IMR-90 (cell line): ENCODE data around the gene AMPD3. TPM values are rescaled to one million over a fixed set of nuclear protein-coding genes. Genes with fewer than 3 reads are reported as not detected.

Experiments
- ATAC-seq: fragments of 200-7000 bp; cut with Tn5 transposase; 2 replicates; pipeline ENCODE4 v1.9.1; 2020; ENCODE audit warnings: low read depth, mild to moderate bottlenecking, moderate library complexity
- BruUV-seq: library from RNA; stranded (reverse); fragments of 400-500 nt; replicated peaks from 2 replicates; lab custom pipeline; 2021; lab: Mats Ljungman, UMichigan
- CTCF ChIA-PET: fragments of 300-600 bp; formaldehyde crosslinking; extraction: SDS; loops from one replicate; lab custom pipeline; 2021; ENCODE audit warnings: antibody characterized with exemption; lab: Yijun Ruan, JAX
- POLR2A ChIA-PET: fragments of 300-600 bp; sonication (Branson Sonifier 250); formaldehyde crosslinking; loops from one replicate; lab custom pipeline; 2022; ENCODE audit warnings: antibody characterized with exemption; ENCODE audit not compliant: unreplicated experiment; lab: Charles Lee
- DNase-seq: peaks from one replicate; pipeline ENCODE4 v3.0.0; 2013
- H2AFZ ChIP-seq: replicated peaks from 2 replicates; pipeline ENCODE3; 2013; ENCODE audit warnings: low read length, mild to moderate bottlenecking; ENCODE audit not compliant: poor library complexity
- H2AK5ac ChIP-seq: 2 replicates; pipeline ENCODE4 v1.6.1; 2013; ENCODE audit warnings: low read depth, low read length, inconsistent platforms
- H2AK9ac ChIP-seq: replicated peaks from 2 replicates; pipeline ENCODE3; 2013; ENCODE audit warnings: mild to moderate bottlenecking, low read depth, low read length, moderate library complexity; ENCODE audit not compliant: poor library complexity
- H2BK120ac ChIP-seq: 2 replicates; pipeline ENCODE4 v1.6.1; 2013; ENCODE audit warnings: low read depth, low read length, inconsistent platforms
- H2BK15ac ChIP-seq: 3 replicates; pipeline ENCODE4 v1.6.1; 2013; ENCODE audit warnings: low read depth, low read length, inconsistent platforms
- H2BK20ac ChIP-seq: 2 replicates; pipeline ENCODE4 v1.6.1; 2013; ENCODE audit warnings: low read depth, mild to moderate bottlenecking, inconsistent platforms, low read length, moderate library complexity
- H2BK5ac ChIP-seq: 2 replicates; pipeline ENCODE4 v1.6.1; 2013; ENCODE audit warnings: mild to moderate bottlenecking, low read depth, low read length, inconsistent platforms; ENCODE audit not compliant: poor library complexity, severe bottlenecking
- H3K14ac ChIP-seq: replicated peaks from 2 replicates; pipeline ENCODE4 v1.6.1; 2013; ENCODE audit warnings: low read depth, low read length, inconsistent platforms
- H3K18ac ChIP-seq: 2 replicates; pipeline ENCODE4 v1.6.1; 2013; ENCODE audit warnings: low read depth, low read length, control low read depth
- H3K23ac ChIP-seq: 2 replicates; pipeline ENCODE4 v1.6.1; 2013; ENCODE audit warnings: low read depth, low read length, inconsistent platforms
- H3K27ac ChIP-seq: 2 replicates; pipeline ENCODE4 v1.5.1; 2013; ENCODE audit warnings: mild to moderate bottlenecking, control low read depth, low read length; ENCODE audit not compliant: insufficient read depth
- H3K27me3 ChIP-seq: 2 replicates; pipeline ENCODE4 v1.6.1; 2013; ENCODE audit warnings: low read length; ENCODE audit not compliant: control insufficient read depth, insufficient read depth
- H3K36me3 ChIP-seq: 2 replicates; pipeline ENCODE4 v1.6.1; 2013; ENCODE audit warnings: low read length, mixed read lengths; ENCODE audit not compliant: control insufficient read depth, insufficient read depth
- H3K4ac ChIP-seq: 2 replicates; pipeline ENCODE4 v1.6.1; 2013; ENCODE audit warnings: low read depth, low read length, inconsistent platforms
- H3K4me1 ChIP-seq: 2 replicates; pipeline ENCODE4 v1.6.1; 2013; ENCODE audit warnings: low read length, mixed read lengths; ENCODE audit not compliant: control insufficient read depth, insufficient read depth
- H3K4me2 ChIP-seq: 2 replicates; pipeline ENCODE4 v1.6.1; 2013; ENCODE audit warnings: low read depth, mild to moderate bottlenecking, control low read depth, low read length, moderate library complexity
- H3K4me3 ChIP-seq: 2 replicates; pipeline ENCODE4 v1.5.1; 2013; ENCODE audit warnings: low read depth, mild to moderate bottlenecking, control low read depth, low read length, moderate library complexity; ENCODE audit not compliant: insufficient read depth
- H3K56ac ChIP-seq: 2 replicates; pipeline ENCODE4 v1.6.1; 2013; ENCODE audit warnings: low read length, inconsistent platforms; ENCODE audit not compliant: insufficient read depth; ENCODE audit errors: extremely low read depth
- H3K79me1 ChIP-seq, 2 experiments: 2 replicates each; pipeline ENCODE4 v1.6.1; 2013; ENCODE audit warnings: low read length in 2 of 2, inconsistent platforms in 1 of 2, low read depth in 1 of 2
- H3K9ac ChIP-seq: 2 replicates; pipeline ENCODE4 v1.6.1; 2013; ENCODE audit warnings: low read depth, low read length, control low read depth
- H3K9me1 ChIP-seq: 2 replicates; pipeline ENCODE4 v1.6.1; 2013; ENCODE audit warnings: low read length, inconsistent platforms; ENCODE audit not compliant: insufficient read depth
- H3K9me3 ChIP-seq: 2 replicates; pipeline ENCODE4 v1.6.1; 2013; ENCODE audit warnings: low read length; ENCODE audit not compliant: control insufficient read depth, insufficient read depth
- H4K20me1 ChIP-seq: 2 replicates; pipeline ENCODE4 v1.6.1; 2013; ENCODE audit warnings: low read length, inconsistent platforms; ENCODE audit not compliant: insufficient read depth
- H4K5ac ChIP-seq: 2 replicates; pipeline ENCODE4 v1.6.1; 2013; ENCODE audit warnings: mild to moderate bottlenecking, low read depth, low read length, control low read depth
- H4K8ac ChIP-seq, 2 experiments: 2 replicates each; pipeline ENCODE4 v1.6.1; 2013; ENCODE audit warnings: low read depth in 2 of 2, low read length in 2 of 2, control low read depth in 1 of 2, inconsistent platforms in 1 of 2
- H4K91ac ChIP-seq: 2 replicates; pipeline ENCODE4 v1.6.1; 2013; ENCODE audit warnings: low read depth, low read length, inconsistent platforms; ENCODE audit not compliant: insufficient read depth
- BHLHE40 ChIP-seq: fragments of 150-350 bp; IDR thresholded peaks from 2 replicates; pipeline ENCODE4 v1.6.1; 2016; ENCODE audit warnings: mild to moderate bottlenecking, low read depth, low read length
- CEBPB ChIP-seq: IDR thresholded peaks from 2 replicates; pipeline ENCODE4 v1.6.1; 2012; ENCODE audit warnings: low read depth, low read length, improper control_type of control experiment
- CHD1 ChIP-seq: IDR thresholded peaks from 2 replicates; pipeline ENCODE4 v1.6.1; 2012; ENCODE audit warnings: low read depth, low read length, improper control_type of control experiment
- FOS ChIP-seq: fragments of 150-350 bp; IDR thresholded peaks from 2 replicates; pipeline ENCODE4 v1.6.1; 2016; ENCODE audit warnings: low read depth, low read length
- MAFK ChIP-seq: IDR thresholded peaks from 2 replicates; pipeline ENCODE4 v1.6.1; 2012; ENCODE audit warnings: low read depth, low read length, improper control_type of control experiment
- MAZ ChIP-seq: IDR thresholded peaks from 2 replicates; pipeline ENCODE4 v1.6.1; 2012; ENCODE audit warnings: low read depth, mild to moderate bottlenecking, low read length, improper control_type of control experiment, moderate library complexity, borderline replicate concordance
- MXI1 ChIP-seq: IDR thresholded peaks from 2 replicates; pipeline ENCODE4 v1.6.1; 2012; ENCODE audit warnings: low read depth, mild to moderate bottlenecking, low read length, moderate library complexity, borderline replicate concordance
- NFE2L2 ChIP-seq: fragments of 150-350 bp; IDR thresholded peaks from 2 replicates; pipeline ENCODE4 v1.6.1; 2016; ENCODE audit warnings: low read depth, mild to moderate bottlenecking, low read length
- POLR2A ChIP-seq: IDR thresholded peaks from 2 replicates; pipeline ENCODE4 v1.6.1; 2012; ENCODE audit warnings: mild to moderate bottlenecking, low read depth, low read length
- RAD21 ChIP-seq: IDR thresholded peaks from 2 replicates; pipeline ENCODE4 v1.6.1; 2012; ENCODE audit warnings: low read length, improper control_type of control experiment
- RCOR1 ChIP-seq: IDR thresholded peaks from 2 replicates; pipeline ENCODE4 v1.6.1; 2012; ENCODE audit warnings: mild to moderate bottlenecking, low read length, improper control_type of control experiment; ENCODE audit not compliant: insufficient replicate concordance
- RFX5 ChIP-seq: IDR thresholded peaks from 2 replicates; pipeline ENCODE4 v1.8.0; 2012; ENCODE audit warnings: low read depth, mild to moderate bottlenecking, low read length, moderate library complexity
- SMC3 ChIP-seq: fragments of 150-350 bp; IDR thresholded peaks from 2 replicates; pipeline ENCODE4 v1.6.1; 2016; ENCODE audit warnings: low read depth, mild to moderate bottlenecking, antibody characterized with exemption, low read length, moderate library complexity
- WGBS, 2 experiments: methylation state at CpG; one replicate each; pipeline versions ENCODE4 v1.1.5 to v1.1.7; 2013; ENCODE audit warnings: missing lambda C conversion rate in 2 of 2; ENCODE audit not compliant: insufficient read length in 1 of 2; ENCODE audit errors: extremely low coverage in 2 of 2; 5-methylcytosine and 5-hydroxymethylcytosine counted together
- dilution Hi-C: fragments of 300-500 bp; cut with HindIII; formaldehyde crosslinking; loops from one replicate; pipeline ENCODE4 v1.14.3; 2018; ENCODE audit warnings: low sequenced_read_pairs; ENCODE audit not compliant: unreplicated experiment
- in situ Hi-C: fragments of 300-500 bp; cut with MboI; formaldehyde crosslinking; loops from 3 replicates; pipeline ENCODE4 v1.14.3; 2019; ENCODE audit warnings: low sequenced_read_pairs, inconsistent platforms, mixed read lengths
- intact Hi-C: fragments of 100-400 bp; cut with micrococcal nuclease; formaldehyde crosslinking; loops from 2 replicates; pipeline ENCODE4 v1.10.0; 2022
- polyA plus RNA-seq, 3 experiments: library from polyadenylated mRNA; depleted of rRNA; stranded (reverse); fragments of >200 nt; gene quantifications; 2 replicates each; pipeline ENCODE4 v1.2.3, GENCODE V29; 2012; ENCODE audit warnings: low replicate concordance in 1 of 3
- total RNA-seq: library from RNA; depleted of rRNA; stranded (reverse); fragments of >200 nt; gene quantifications from 2 replicates; pipeline ENCODE4 v1.2.3, GENCODE V29; 2012
- TF ChIP-seq, protein P1 (sequence below): fragments of 150-350 bp; IDR thresholded peaks from 2 replicates; pipeline ENCODE4 v1.6.1; 2017; ENCODE audit warnings: mild to moderate bottlenecking, antibody characterized with exemption, low read length, low read depth
- TF ChIP-seq, protein P2 (sequence below): conservative IDR thresholded peaks from 2 replicates; pipeline ENCODE4 v1.5.1; 2012; ENCODE audit warnings: mild to moderate bottlenecking, low read depth, low read length, improper control_type of control experiment
- TF ChIP-seq, protein P3 (sequence below): fragments of 150-350 bp; IDR thresholded peaks from 2 replicates; pipeline ENCODE4 v1.6.1; 2016; ENCODE audit warnings: low read depth, mild to moderate bottlenecking, low read length, moderate library complexity, borderline replicate concordance

AMPD3 gene
- total and polyA plus RNA-seq, 2 of the 4 experiments (the other 2 are of a cell fraction), result 8.6 to 12.1 TPM

DNA sequence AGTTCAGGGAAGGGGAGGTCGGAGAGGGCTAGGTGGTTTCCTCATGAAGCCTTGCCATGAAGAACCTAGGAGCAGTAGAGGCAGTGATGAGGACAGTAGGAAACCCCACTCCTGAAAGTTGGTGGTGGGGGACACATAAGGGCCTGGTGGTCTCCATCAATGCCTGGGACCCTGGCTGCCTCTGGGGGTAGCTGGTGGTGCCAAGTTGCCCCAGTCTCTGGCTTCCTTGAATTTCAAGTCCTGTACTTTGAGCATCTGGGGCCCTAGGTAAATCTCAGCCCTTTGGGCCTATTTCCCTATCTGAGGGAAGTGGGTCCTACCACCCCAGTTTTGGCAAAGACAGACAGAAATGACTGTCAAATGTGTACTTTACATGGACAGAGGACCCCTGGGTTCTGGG, 28.1 kb downstream of the AMPD3 start:
- Histone ChIP-seq H3K18ac (no peak overlapping the region), H3K14ac (no peak overlapping the region), H3K79me1 (peaks cover 7 to 45% of the 10 kb centered on the region in 2 experiments; a peak in 3 of 4 replicates), H3K9me1 (peaks cover 13% of the 10 kb centered on the region), H3K4ac (no peak overlapping the region), H4K5ac (no peak overlapping the region), H4K20me1 (peaks cover 9% of the 10 kb centered on the region; the same call in 1 of the 2 replicates), H3K27me3 (no peaks in the 10 kb centered on the region), H3K27ac (no peak overlapping the region), H4K8ac (no peak overlapping the region), H3K4me3 (no peak overlapping the region), H2BK120ac (no peak overlapping the region), H2AK9ac (no peak overlapping the region), H3K36me3 (peaks cover 39% of the 10 kb centered on the region), H3K4me1 (peaks cover 10% of the 10 kb centered on the region), H3K4me2 (no peak overlapping the region), H3K23ac (no peak overlapping the region), H2BK15ac (0 out of 3 replicates have a peak overlapping the region, but pooled peaks have one; percentile 17), H3K9ac (no peak overlapping the region), H2AFZ (no peak overlapping the region), H3K9me3 (no peaks in the 10 kb centered on the region), H2BK20ac (no peak overlapping the region), H4K91ac (no peak overlapping the region), H3K56ac (no peak overlapping the region), H2AK5ac (peak overlapping the region; percentile 5; the same call in 1 of the 2 replicates), H2BK5ac (no peak overlapping the region)
- no TSS peak for BruUV-seq
- intact Hi-C loops, result no loop called here
- ATAC-seq, result no peak
- 100% methylated on average over 1 of the region's 1 CpG; no CpG with 5 or more reads in 1 of the 2 experiments for WGBS, 2 experiments
- no peak for TF ChIP-seq RAD21
- TF ChIP-seq, protein P1, sequence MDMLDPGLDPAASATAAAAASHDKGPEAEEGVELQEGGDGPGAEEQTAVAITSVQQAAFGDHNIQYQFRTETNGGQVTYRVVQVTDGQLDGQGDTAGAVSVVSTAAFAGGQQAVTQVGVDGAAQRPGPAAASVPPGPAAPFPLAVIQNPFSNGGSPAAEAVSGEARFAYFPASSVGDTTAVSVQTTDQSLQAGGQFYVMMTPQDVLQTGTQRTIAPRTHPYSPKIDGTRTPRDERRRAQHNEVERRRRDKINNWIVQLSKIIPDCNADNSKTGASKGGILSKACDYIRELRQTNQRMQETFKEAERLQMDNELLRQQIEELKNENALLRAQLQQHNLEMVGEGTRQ, result no peak
- no peak for TF ChIP-seq CEBPB
- no peak for TF ChIP-seq MXI1
- TF ChIP-seq RFX5, result no peak
- TF ChIP-seq, protein P2, sequence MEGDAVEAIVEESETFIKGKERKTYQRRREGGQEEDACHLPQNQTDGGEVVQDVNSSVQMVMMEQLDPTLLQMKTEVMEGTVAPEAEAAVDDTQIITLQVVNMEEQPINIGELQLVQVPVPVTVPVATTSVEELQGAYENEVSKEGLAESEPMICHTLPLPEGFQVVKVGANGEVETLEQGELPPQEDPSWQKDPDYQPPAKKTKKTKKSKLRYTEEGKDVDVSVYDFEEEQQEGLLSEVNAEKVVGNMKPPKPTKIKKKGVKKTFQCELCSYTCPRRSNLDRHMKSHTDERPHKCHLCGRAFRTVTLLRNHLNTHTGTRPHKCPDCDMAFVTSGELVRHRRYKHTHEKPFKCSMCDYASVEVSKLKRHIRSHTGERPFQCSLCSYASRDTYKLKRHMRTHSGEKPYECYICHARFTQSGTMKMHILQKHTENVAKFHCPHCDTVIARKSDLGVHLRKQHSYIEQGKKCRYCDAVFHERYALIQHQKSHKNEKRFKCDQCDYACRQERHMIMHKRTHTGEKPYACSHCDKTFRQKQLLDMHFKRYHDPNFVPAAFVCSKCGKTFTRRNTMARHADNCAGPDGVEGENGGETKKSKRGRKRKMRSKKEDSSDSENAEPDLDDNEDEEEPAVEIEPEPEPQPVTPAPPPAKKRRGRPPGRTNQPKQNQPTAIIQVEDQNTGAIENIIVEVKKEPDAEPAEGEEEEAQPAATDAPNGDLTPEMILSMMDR, result no peak
- TF ChIP-seq BHLHE40, result no peak
- TF ChIP-seq NFE2L2, result no peak
- no peak for TF ChIP-seq POLR2A
- TF ChIP-seq FOS, result no peak
- TF ChIP-seq MAFK, result no peak
- TF ChIP-seq MAZ, result no peak
- TF ChIP-seq RCOR1, result no peak
- TF ChIP-seq CHD1, result no peak
- TF ChIP-seq, protein P3, sequence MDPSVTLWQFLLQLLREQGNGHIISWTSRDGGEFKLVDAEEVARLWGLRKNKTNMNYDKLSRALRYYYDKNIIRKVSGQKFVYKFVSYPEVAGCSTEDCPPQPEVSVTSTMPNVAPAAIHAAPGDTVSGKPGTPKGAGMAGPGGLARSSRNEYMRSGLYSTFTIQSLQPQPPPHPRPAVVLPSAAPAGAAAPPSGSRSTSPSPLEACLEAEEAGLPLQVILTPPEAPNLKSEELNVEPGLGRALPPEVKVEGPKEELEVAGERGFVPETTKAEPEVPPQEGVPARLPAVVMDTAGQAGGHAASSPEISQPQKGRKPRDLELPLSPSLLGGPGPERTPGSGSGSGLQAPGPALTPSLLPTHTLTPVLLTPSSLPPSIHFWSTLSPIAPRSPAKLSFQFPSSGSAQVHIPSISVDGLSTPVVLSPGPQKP, result no peak
- no peak for TF ChIP-seq SMC3
- CTCF ChIA-PET, result no interaction called here
- DNase-seq, result no peak
- POLR2A ChIA-PET, result no interaction called here
- dilution Hi-C loops, result no loop called here
- in situ Hi-C loops, result no loop called here
